Measurements from ENCODE around the gene ISG15. TPM values are rescaled to one million over a fixed set of nuclear protein-coding genes. Genes with fewer than 3 reads are reported as not detected.

The ISG15 gene
- total RNA-seq: 13.7 TPM

GRCh38 chr1:1013105-1013921 is at the start of gene ISG15:
TSS of gene ISG15 (plus strand) at chr1:1013497. CDS start at chr1:1013574, 77 bp downstream.
- DNase-seq: peak; percentile 81

DNA sequence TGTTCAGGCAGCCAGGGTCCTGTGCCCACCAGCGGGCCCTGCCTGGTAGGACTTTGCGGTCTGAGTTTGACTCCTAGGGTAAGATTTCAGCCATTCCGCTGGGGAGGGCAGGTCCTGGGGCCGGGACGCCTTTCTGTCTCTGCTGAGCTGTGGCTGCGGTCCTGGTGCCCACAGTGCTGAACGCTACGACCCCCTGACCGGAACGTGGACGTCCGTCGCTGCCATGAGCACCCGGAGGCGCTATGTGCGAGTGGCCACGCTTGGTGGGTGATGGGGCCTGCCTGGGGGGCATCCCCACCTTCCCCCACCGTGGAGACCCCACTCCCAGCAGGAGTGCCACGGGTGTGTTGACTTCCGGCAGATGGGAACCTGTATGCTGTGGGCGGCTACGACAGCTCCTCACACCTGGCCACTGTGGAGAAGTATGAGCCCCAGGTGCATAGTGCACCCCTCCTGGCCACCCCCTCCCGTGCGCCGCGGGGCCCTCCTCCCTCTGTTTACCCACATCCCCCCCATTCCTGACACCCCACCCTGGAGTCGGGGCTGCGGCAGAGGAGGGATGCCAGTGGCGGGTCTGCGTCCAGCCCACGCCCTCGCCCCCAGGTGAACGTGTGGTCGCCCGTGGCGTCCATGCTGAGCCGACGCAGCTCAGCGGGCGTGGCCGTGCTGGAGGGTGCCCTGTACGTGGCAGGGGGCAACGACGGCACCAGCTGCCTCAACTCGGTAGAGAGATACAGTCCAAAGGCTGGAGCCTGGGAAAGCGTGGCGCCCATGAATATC is 49.4 kb upstream of the ISG15 start:
- DNase-seq: no peak

DNA sequence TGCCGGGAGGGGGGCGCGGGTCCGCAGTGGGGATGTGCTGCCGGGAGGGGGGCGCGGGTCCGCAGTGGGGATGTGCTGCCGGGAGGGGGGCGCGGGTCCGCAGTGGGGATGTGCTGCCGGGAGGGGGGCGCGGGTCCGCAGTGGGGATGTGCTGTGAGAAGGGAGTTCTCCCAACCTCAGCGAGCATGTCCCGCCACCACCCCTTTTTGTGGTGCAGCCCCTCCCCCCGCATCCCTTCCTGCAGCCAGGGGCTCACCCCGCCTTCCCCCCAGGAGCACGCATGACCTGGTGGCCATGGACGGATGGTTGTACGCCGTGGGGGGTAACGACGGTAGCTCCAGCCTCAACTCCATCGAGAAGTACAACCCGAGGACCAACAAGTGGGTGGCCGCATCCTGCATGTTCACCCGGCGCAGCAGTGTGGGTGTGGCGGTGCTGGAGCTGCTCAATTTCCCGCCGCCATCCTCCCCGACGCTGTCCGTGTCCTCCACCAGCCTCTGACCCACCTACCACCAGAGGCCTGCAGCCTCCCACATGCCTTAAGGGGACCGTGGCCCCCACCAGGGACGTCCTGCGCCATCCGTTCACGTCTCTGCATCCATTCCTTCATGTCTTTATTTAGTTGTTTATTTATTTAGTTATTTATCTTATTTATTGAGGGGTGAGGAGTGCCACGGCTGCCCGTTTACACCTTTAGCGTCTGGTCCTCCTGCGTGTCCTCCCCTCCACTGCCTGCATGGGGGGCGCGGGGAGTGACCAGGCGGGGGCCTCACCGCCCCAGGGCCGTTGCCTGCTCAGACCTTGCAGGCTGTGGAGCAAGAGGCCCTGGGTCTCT is 48.4 kb upstream of the ISG15 start:
- no peak for DNase-seq

GRCh38 chr1:965526-966134 is 47.7 kb upstream of the ISG15 start:
- DNase-seq: no peak

DNA sequence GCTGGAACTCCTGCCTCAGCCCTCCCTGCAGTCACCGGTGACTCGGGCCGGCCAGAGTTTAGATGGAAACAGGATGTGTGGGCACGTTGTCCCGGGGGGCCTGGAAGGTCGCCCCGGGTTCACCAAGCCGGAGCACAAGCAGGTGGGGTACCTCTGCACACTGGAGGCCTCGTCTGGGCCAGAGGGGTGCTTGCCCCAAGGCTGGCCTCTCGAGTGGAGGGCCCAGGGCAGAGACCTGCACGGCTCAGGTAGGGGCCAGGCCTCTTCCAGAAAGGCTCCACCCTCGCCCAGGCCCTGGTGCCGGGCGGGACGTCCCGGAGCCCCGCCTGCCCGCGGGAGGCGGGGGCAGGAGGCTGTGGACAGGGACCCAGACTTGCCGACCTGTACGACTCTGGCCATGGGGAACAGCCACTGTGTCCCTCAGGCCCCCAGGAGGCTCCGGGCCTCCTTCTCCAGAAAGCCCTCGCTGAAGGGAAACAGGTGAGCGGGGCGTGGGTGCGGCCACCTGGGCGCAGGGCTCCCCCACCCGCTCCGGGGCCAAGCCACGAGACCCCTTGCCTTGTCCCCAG is 47.1 kb upstream of the ISG15 start, which contains the start of gene PLEKHN1:
Gene PLEKHN1, plus strand, starts transcription at position 348 of the 569 bp plus-strand sequence. Its CDS starts 50 bp downstream, at position 398.
- no peak for DNase-seq

DNA sequence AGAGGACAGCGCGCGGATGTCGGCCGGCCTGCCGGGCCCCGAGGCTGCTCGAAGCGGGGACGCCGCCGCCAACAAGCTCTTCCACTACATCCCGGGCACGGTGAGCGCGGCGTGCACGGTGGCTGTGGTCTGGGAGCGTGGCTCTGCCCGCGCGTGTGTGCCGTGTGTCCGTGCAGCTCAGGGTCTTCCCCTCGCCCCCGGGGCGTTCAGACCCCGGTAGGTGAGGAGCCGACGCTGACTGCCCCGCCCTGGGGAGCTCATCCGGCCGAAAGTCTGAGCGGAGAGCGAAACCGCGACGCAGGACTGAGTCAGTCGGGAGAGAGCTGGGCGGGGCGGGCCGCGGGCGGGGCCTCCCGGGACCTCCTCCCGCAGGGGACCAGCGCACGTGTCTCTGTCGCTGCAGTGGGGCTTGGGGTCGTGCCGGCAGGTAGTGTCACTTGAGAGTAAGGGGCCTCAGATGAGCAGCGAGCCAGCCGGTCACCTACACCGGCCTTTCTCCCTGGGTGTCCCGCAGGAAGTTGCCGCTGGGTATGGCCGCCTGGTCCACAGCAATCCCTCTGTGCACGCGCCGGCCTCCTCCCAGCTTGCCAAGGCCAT is 46.5 kb upstream of the ISG15 start:
- no peak for DNase-seq

GRCh38 chr1:967466-968343 is 45.6 kb upstream of the ISG15 start:
- no peak for DNase-seq

GRCh38 chr1:969260-969855 is 43.9 kb upstream of the ISG15 start:
- no peak for DNase-seq

- no peak for DNase-seq
Observed at GRCh38 chr1:970242-970972, 42.9 kb upstream of the ISG15 start.

GRCh38 chr1:970973-971730 is 42.1 kb upstream of the ISG15 start:
- no peak for DNase-seq

DNA sequence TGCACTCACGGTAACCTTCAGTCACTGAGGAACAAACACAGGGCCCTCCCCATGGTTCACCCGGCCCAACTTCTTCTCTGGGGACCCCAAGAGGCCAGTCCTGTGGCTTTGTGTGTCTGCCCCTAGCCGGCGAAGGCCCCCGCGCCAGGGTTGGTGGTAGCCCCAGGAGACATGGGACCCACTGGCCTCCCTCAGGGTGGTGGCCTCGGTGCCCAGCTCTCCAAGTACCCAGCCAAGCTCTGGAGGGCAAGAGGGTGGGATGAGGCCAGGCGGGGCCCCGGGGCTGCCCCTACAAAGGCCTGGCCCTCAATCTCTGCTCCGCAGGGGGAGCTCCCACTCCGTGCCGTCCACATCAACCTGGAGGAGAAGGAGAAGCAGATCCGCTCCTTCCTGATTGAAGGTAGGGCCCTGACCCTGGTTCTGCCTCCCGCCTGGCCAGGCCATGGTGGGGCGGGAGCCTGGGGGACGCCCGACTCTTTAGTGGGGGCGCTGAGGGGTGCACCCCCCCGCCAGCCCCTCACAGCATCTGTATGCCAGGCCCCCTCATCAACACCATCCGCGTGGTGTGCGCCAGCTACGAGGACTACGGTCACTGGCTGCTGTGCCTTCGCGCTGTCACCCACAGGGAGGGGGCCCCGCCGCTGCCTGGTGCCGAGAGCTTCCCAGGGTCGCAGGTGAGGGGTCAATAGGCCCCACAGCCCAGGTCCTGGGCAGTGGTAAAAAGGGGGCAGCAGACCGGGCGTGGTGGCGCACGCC is 41.4 kb upstream of the ISG15 start:
- DNase-seq: no peak

GRCh38 chr1:972726-973458 is 40.4 kb upstream of the ISG15 start:
- DNase-seq: no peak

DNA sequence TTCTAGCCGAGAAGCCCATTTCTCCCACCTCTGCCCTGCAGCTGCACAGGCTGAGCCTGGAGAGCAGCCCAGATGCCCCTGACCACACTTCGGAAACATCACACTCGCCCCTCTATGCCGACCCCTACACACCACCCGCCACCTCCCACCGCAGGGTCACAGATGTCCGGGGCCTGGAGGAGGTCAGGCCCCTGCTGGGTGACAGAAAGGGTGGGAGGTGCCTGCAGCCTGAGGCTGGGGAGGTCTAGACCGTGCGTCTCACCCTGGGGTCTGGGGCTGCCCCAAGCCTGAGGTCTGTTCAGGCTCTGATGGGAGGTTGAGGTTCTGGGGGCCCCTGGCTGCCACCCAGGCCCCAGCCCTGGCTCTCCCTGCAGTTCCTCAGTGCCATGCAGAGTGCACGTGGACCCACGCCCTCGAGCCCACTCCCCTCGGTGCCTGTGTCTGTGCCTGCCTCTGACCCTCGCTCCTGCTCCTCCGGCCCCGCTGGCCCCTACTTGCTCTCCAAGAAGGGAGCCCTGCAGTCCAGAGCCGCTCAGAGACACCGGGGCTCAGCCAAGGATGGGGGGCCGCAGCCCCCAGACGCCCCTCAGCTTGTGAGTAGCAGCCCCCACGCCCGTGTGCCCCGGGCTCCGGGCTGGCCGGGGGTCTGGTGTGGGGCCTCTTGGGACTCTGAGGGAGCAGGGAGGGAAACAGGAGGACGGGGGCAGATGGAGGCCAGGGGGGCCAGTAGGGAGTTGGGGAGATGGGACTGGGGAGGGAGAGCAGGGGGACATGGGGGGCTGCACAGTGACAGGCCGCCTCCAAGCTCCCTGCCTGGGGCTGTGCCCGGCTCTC is 39.6 kb upstream of the ISG15 start:
- no peak for DNase-seq

DNA sequence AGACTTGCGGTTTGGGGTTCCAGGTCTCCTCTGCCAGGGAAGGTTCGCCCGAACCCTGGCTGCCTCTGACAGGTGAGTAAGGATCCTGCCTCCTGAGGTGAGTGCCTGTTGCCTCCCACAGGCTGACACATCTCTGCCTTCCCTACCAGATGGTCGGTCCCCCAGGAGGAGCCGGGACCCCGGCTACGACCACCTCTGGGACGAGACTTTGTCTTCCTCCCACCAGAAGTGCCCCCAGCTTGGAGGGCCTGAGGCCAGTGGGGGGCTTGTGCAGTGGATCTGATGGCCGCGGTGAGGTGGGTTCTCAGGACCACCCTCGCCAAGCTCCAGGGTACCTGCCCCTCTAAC is 39.0 kb upstream of the ISG15 start:
- DNase-seq: no peak

GRCh38 chr1:974687-975328 is 38.5 kb upstream of the ISG15 start:
- no peak for DNase-seq
